ENCODE results near the gene RNU4-1. TPM values are rescaled to one million over a fixed set of nuclear protein-coding genes. Genes with fewer than 3 reads are reported as not detected.

The RNU4-1 gene
- total and polyA plus RNA-seq, 9 of the 15 experiments (the other 6 are each of a cell fraction or from before 2014, with no cell fraction given), result under 0.01 to 19,719 (median 3,563) TPM; not detected in 4

DNA sequence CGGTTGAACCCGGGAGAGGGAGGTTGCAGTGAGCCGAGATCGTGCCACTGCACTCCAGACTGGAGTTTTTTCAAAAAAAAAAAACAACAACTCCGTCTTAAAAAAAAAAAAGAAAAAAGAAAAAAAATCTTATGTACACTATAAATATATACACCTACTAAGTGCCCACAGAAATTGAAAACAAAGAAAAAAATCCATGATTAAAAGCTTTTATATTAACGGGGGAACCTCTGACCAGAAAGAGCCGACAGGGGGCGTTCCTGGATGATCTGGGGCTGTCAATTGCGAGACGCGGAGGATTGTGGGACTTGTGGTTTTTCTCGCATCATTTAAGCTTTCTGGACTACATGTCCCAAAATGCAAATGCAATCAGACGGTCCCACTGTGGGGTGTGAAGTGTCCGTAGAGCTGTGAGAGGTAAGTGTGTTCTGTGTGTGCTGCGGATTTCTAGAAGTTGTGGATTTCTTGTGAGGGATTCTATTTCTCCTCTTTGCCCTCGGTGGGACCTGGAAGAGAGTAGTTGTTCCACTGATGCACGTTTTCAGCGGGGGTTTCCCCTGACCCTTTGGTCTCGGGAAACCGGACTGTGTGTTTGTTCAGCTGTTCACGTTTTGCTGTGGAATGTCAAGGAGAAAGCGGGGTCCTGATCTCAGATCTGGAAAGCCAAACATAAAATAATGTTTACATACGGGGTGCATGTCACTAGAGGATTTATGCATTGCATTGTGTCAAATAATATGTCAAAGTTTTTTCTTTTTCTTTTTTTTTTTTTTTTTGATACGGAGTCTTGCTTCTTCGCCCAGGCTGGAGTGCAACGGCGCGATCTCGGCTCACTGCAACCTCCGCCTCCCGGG lies 9.2 kb upstream of the RNU4-1 start, which contains the start of gene SIRT4 (continued):
- TF ChIP-seq ZNF12 (CRISPR knock-in tag; IDR thresholded peaks at IDR 0.05) (no peak), HLTF (IDR thresholded peaks at IDR 0.05) (no peak), MTF1 (CRISPR knock-in tag; IDR thresholded peaks at IDR 0.05; ENCODE audit: borderline replicate concordance) (no peak), ZNF668 (CRISPR knock-in tag; IDR thresholded peaks at IDR 0.05) (no peak), BHLHE40 (IDR thresholded peaks at IDR 0.05; ENCODE audit: low read length) (peak; percentile 91), ZNF263 (CRISPR knock-in tag; IDR thresholded peaks at IDR 0.05; ENCODE audit: borderline replicate concordance) (no peak), CBX2 (IDR thresholded peaks at IDR 0.05; ENCODE audit: insufficient read depth, low read length, poor library complexity, severe bottlenecking) (no peak), MED1 (CRISPR knock-in tag; IDR thresholded peaks at IDR 0.05; ENCODE audit: borderline replicate concordance) (no peak), HDAC2 (IDR thresholded peaks at IDR 0.05) (peak; percentile 96), POLR2H (tag; IDR thresholded peaks at IDR 0.05; ENCODE audit: low read depth) (no peak), OTX1 (CRISPR knock-in tag; IDR thresholded peaks at IDR 0.05) (peak; percentile 42; the same call in 1 of the 2 replicates), HSF4 (CRISPR knock-in tag; IDR thresholded peaks at IDR 0.05; ENCODE audit: borderline replicate concordance) (no peak), ETS2 (tag; IDR thresholded peaks at IDR 0.05; ENCODE audit: borderline replicate concordance, poor library complexity, severe bottlenecking) (no peak), PTBP1 (IDR thresholded peaks at IDR 0.05; ENCODE audit: low read depth, low read length) (no peak), POLR2AphosphoS5 (IDR thresholded peaks at IDR 0.05; ENCODE audit: control insufficient read depth, insufficient read depth, low read depth, low read length) (0 out of 2 replicates have a peak, but pooled peaks have one; percentile 42), KLF6 (CRISPR knock-in tag; IDR thresholded peaks at IDR 0.05; ENCODE audit: borderline replicate concordance) (no peak)
- TF ChIP-seq, protein P1, sequence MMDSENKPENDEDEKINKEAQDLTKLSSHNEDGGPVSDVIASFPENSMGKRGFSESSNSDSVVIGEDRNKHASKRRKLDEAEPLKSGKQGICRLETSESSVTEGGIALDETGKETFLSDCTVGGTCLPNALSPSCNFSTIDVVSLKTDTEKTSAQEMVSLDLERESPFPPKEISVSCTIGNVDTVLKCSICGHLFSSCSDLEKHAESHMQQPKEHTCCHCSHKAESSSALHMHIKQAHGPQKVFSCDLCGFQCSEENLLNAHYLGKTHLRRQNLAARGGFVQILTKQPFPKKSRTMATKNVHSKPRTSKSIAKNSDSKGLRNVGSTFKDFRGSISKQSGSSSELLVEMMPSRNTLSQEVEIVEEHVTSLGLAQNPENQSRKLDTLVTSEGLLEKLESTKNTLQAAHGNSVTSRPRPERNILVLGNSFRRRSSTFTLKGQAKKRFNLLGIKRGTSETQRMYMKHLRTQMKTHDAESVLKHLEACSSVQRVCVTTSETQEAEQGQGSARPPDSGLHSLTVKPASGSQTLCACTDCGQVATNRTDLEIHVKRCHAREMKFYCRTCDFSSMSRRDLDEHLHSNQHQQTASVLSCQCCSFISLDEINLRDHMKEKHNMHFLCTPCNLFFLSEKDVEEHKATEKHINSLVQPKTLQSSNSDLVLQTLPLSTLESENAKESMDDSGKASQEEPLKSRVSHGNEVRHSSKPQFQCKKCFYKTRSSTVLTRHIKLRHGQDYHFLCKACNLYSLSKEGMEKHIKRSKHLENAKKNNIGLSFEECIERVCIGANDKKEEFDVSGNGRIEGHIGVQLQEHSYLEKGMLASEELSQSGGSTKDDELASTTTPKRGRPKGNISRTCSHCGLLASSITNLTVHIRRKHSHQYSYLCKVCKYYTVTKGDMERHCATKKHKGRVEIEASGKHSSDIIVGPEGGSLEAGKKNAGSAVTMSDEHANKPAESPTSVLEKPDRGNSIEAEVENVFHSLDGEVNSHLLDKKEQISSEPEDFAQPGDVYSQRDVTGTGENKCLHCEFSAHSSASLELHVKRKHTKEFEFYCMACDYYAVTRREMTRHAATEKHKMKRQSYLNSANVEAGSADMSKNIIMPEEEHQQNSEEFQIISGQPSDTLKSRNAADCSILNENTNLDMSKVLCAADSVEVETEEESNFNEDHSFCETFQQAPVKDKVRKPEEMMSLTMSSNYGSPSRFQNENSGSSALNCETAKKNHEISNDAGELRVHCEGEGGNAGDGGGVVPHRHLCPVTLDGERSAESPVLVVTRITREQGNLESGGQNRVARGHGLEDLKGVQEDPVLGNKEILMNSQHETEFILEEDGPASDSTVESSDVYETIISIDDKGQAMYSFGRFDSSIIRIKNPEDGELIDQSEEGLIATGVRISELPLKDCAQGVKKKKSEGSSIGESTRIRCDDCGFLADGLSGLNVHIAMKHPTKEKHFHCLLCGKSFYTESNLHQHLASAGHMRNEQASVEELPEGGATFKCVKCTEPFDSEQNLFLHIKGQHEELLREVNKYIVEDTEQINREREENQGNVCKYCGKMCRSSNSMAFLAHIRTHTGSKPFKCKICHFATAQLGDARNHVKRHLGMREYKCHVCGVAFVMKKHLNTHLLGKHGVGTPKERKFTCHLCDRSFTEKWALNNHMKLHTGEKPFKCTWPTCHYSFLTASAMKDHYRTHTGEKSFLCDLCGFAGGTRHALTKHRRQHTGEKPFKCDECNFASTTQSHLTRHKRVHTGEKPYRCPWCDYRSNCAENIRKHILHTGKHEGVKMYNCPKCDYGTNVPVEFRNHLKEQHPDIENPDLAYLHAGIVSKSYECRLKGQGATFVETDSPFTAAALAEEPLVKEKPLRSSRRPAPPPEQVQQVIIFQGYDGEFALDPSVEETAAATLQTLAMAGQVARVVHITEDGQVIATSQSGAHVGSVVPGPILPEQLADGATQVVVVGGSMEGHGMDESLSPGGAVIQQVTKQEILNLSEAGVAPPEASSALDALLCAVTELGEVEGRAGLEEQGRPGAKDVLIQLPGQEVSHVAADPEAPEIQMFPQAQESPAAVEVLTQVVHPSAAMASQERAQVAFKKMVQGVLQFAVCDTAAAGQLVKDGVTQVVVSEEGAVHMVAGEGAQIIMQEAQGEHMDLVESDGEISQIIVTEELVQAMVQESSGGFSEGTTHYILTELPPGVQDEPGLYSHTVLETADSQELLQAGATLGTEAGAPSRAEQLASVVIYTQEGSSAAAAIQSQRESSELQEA (IDR thresholded peaks at IDR 0.05; ENCODE audit: low read depth), result no peak
